ENCODE measurements around the gene SKI.

The SKI gene

DNA sequence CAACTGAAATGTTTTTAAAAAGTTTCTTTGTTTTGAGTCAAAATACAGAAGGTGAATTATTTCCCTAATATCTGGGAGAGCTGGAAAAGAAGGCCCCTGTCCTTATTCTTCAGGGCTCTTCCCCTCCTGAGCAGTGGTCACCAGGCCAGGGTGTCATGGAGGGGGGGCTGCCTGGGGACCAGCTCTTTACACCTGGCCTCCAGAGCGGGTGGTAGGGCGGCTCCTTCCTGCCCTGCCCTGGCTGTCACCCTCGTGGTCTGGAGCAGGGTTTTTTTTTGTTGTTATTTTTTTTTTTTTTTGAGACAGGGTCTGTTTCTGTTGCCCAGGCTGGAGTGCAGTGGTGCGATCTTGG is 6.6 kb downstream of the SKI start:
- Histone ChIP-seq H3K27ac (ENCODE audit: low read length) (no peak overlapping the region), H3K36me3 (replicated peaks; ENCODE audit: insufficient read depth, low read length) (no peaks in the 10 kb centered on the region), H3F3A (ENCODE audit: insufficient read depth, low read length) (no peaks in the 10 kb centered on the region), H3K27me3 (replicated peaks; ENCODE audit: insufficient read depth, low read length) (no peaks in the 10 kb centered on the region), H3K9me2 (replicated peaks; ENCODE audit: insufficient read depth, low read length) (no peaks in the 10 kb centered on the region), H3K9ac (ENCODE audit: low read length) (no peak overlapping the region), H3K9me3 (replicated peaks; ENCODE audit: insufficient read depth, low read length) (no peaks in the 10 kb centered on the region), H4K20me1 (ENCODE audit: insufficient read depth, low read length) (no peaks in the 10 kb centered on the region), H3K4me3 (ENCODE audit: low read length) (no peak overlapping the region), H2AFZ (ENCODE audit: low read length) (no peak overlapping the region), H3K4me1 (ENCODE audit: low read length) (0 out of 2 replicates have a peak, but pooled peaks cover 8% of the 10 kb centered on the region), H3K4me2 (ENCODE audit: low read depth, low read length) (no peak overlapping the region), H3K79me2 (ENCODE audit: low read length) (peaks cover 95% of the 10 kb centered on the region)
- TF ChIP-seq EZH2 (optimal IDR thresholded peaks at IDR 0.05; ENCODE audit: low read depth, low read length) (no peak), EZH2phosphoT487 (IDR thresholded peaks at IDR 0.05; ENCODE audit: low read length) (no peak), CTCF (IDR thresholded peaks at IDR 0.05; ENCODE audit: low read length) (no peak)
- no peak for DNase-seq

- Histone ChIP-seq H3K4me3 (ENCODE audit: low read length) (no peak overlapping the region), H3K27ac (ENCODE audit: low read length) (no peak overlapping the region), H3K9ac (ENCODE audit: low read length) (no peak overlapping the region), H3K9me2 (replicated peaks; ENCODE audit: insufficient read depth, low read length) (no peaks in the 10 kb centered on the region), H2AFZ (ENCODE audit: low read length) (no peak overlapping the region), H3K4me1 (ENCODE audit: low read length) (0 out of 2 replicates have a peak, but pooled peaks cover under 1% of the 10 kb centered on the region), H3K4me2 (ENCODE audit: low read depth, low read length) (no peak overlapping the region), H4K20me1 (ENCODE audit: insufficient read depth, low read length) (no peaks in the 10 kb centered on the region), H3K27me3 (replicated peaks; ENCODE audit: insufficient read depth, low read length) (no peaks in the 10 kb centered on the region), H3K9me3 (replicated peaks; ENCODE audit: insufficient read depth, low read length) (no peaks in the 10 kb centered on the region), H3F3A (ENCODE audit: insufficient read depth, low read length) (no peaks in the 10 kb centered on the region), H3K79me2 (ENCODE audit: low read length) (peaks cover 92% of the 10 kb centered on the region), H3K36me3 (replicated peaks; ENCODE audit: insufficient read depth, low read length) (no peaks in the 10 kb centered on the region)
- DNase-seq = no peak
- TF ChIP-seq EZH2 (optimal IDR thresholded peaks at IDR 0.05; ENCODE audit: low read depth, low read length) (no peak), EZH2phosphoT487 (IDR thresholded peaks at IDR 0.05; ENCODE audit: low read length) (no peak), CTCF (IDR thresholded peaks at IDR 0.05; ENCODE audit: low read length) (no peak)
Measured at GRCh38 chr1:2235300-2235998, 7.3 kb downstream of the SKI start.

- no peak overlapping the region for H3K4me3 ChIP-seq (ENCODE audit: low read length)
- TF ChIP-seq CTCF (IDR thresholded peaks at IDR 0.05; ENCODE audit: low read length) (no peak), EZH2phosphoT487 (IDR thresholded peaks at IDR 0.05; ENCODE audit: low read length) (no peak), EZH2 (optimal IDR thresholded peaks at IDR 0.05; ENCODE audit: low read depth, low read length) (no peak)
- H3F3A ChIP-seq (ENCODE audit: insufficient read depth, low read length) = no peaks in the 10 kb centered on the region
- no peaks in the 10 kb centered on the region for H3K9me2 ChIP-seq (replicated peaks; ENCODE audit: insufficient read depth, low read length)
- no peak overlapping the region for H3K9ac ChIP-seq (ENCODE audit: low read length)
- no peak overlapping the region for H3K27ac ChIP-seq (ENCODE audit: low read length)
- H3K4me2 ChIP-seq (ENCODE audit: low read depth, low read length) = no peak overlapping the region
- no peaks in the 10 kb centered on the region for H3K4me1 ChIP-seq (ENCODE audit: low read length)
- no peaks in the 10 kb centered on the region for H3K36me3 ChIP-seq (replicated peaks; ENCODE audit: insufficient read depth, low read length)
- no peak overlapping the region for H2AFZ ChIP-seq (ENCODE audit: low read length)
- no peaks in the 10 kb centered on the region for H4K20me1 ChIP-seq (ENCODE audit: insufficient read depth, low read length)
- H3K27me3 ChIP-seq (replicated peaks; ENCODE audit: insufficient read depth, low read length) = no peaks in the 10 kb centered on the region
- no peaks in the 10 kb centered on the region for H3K9me3 ChIP-seq (replicated peaks; ENCODE audit: insufficient read depth, low read length)
- DNase-seq = no peak
- peaks cover 84% of the 10 kb centered on the region for H3K79me2 ChIP-seq (ENCODE audit: low read length)
Measured at GRCh38 chr1:2236695-2237677, 8.9 kb downstream of the SKI start.

Data from MM.1S (cell line).